T-helper 9 cell (primary cell): ENCODE results near the gene ARHGAP4.

Experiments
- DNase-seq: peaks from one replicate; pipeline ENCODE4 v3.0.0-alpha.2; 2020

ARHGAP4 gene

DNA sequence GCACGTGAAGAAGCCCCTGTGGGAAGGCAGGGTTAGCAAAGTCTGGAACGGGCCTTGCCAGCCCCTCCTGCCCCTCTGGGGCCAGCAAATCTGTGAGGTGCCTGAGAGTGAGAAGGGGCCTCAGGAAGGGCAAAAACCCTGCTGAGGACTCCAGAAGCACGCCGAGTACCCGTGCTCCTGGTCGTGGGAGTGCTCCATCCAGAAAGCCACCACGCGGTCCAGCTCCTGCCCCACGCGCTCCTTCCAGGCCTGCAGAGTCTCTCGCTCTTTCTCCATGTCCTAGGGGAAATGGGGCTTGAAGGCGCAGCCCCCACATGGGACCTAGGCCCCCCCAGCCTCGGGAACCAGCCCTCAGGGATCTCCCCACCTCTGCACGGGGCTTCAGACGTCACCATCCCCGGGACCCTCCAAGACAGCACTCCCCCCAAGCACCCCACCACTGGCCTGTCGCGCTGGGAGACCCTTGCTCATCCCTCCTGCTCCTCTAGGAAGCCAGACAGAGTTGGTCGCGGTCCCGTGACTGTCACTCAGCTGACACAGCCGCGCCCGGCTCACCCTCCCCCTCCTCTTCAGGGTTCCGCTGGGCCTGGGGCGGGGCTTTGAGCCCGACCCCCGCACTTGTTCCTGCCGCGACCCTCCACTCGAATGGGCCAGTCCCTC, 18.2 kb upstream of the ARHGAP4 start, which contains the start of gene RENBP:
RENBP (minus strand) TSS at position 504 of the 660 bp plus-strand sequence; CDS start at position 471, 33 bp downstream.
- DNase-seq: no peak

DNA sequence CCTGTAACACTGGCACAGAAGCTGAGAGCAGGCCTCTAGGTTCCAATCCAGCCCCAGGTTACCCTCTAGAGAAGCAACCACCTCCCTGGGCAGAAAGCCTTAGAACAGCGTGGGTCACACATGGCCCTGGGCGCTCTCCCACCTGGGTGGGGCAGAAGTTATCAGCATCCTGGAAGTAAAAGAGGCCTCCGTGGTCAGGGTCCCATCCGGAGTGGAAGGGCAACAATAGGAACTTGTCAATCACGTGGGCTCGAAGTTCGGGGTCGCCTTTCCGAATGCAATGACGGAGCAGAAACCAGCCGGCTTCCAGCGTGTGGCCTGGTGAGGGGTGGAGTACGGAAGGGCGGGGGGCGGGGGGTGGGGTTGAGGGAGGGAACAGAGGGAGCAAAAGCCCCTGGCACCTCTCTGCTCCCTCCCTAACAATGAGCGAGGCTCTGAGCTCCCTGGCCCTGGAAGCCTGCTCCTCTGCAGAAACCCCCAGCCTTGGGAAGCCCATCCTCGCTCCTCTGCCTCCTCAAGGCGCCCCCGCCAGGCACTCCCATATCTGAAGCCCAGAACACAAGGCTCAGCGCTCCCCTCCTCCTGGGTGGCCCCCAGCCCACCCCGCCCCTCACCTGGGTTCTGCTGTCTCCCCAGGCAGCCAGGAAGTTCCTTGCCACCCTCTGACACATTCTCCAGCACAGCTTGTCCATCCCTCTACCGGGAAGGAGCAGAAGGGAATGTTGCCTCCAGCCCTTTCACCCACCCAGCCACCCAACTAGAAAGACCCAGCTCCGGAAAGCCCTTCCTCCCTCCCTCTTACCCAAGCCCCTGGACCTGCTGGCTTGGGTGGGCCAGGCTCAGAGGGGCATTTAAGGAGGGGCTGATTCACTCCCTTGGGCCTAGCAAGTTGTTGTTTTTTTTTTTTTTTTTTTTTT, 15.5 kb upstream of the ARHGAP4 start:
- DNase-seq: no peak

DNA sequence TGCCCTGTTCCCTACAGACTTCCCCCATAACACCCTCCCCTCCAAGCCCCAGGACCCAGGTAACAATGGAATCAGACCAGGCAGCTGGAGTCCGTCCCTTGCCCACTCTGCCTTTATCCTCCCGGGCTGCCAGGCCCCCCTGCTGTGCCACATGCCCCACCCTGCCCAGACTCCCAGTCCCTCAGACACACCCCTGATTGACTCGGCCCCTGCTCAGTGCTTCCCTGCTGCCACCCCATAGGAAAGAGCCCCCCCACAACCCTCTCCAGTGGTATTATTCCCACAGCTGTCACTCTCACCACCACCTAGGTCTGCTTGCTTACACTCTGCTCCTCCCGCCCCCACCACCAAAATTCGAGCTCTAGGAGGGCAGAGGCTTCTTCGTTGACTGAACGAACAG, 13.5 kb upstream of the ARHGAP4 start:
- no peak for DNase-seq

DNA sequence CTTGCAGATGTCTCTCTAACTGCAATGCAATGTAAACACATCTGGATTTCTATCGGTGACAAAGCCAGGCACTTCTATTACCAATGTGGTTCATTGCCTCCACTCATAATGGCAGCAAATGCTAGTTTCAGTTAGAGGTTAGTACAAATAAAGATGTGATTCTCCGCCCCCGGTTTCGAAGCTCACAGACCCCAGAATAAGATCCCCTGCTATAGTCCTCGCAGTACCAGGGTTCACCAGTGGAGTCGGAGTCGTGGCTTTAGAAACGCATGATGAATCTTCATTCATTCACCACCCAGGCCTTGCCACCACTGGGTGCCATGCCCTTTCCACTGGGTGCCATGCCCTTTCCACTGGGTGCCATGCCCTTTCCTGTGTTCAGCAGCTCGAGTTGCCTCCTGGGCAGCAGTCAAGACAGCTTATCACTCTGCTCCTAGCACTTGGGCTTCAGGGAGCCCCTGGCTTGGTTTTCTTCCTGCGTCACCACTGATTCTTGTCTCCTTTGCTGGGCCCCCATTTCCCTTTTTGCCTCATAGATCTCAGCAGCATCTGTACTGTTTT, 12.2 kb upstream of the ARHGAP4 start:
- DNase-seq: no peak

GRCh38 chrX:153937056-153937455, 11.0 kb upstream of the ARHGAP4 start:
- no peak for DNase-seq

GRCh38 chrX:153935326-153935851, 9.3 kb upstream of the ARHGAP4 start:
- DNase-seq: no peak

DNA sequence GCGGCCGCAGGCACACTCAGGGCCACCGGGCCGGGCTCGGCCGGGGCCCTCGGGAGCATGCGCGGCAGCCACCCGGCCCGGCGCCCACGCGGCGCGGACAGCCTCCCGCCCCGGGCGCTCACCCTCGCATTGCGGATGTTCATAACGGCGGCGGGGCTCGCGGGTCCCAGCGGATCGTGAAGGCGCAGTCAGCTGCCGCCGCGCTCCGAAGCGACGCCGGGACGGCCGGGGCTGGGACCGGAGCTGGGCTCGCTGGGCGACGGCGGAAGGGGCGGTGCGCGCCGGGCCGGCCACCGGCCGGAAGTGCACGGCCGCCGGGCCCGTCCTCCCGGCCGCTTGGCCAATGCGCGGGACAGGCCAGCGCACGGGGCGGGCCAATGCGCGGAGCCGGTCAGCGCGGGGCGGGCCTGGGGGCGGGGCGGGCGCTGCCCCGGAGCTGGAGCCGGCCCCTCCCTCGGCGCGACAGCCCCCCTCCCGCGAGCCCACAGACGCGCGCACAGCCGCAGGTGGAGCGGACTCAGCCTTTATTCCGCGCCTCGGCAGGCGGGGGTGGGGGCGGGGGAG, 8.8 kb upstream of the ARHGAP4 start, which contains the start of gene NAA10:
NAA10 (minus strand) TSS at position 276 of the 564 bp plus-strand sequence; CDS start at position 143, 133 bp downstream.
- peak; percentile 46 for DNase-seq

DNA sequence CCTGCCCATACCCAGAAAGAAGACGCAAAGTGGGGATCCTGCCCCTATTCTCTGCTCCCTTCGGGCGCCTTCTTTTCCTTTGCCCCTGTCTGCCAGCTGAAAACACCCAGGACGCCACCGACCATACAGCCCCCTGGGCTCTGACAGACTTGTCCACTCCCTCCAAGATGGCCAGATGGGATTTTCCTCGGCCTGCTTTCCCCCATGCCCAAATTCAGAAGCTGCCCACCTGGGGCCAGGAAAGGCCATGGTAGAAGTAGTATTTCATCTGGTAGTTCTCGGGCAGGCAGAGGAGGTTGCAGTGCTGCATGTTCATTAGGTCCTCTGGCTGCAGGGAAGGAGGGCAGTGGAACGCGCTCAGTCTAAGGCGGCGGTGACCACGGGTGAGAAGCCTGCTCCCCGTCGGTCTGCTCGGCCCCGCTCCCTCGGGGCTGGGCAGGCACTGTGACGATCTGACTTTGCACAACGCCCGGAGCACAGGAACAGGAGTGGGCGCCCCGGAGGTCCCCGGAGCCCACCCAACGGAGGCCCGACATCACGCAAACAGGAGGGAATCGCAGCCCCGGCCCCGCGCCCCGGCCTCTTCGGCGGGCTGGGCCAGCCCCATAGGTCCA, 8.2 kb upstream of the ARHGAP4 start:
- DNase-seq: no peak

DNA sequence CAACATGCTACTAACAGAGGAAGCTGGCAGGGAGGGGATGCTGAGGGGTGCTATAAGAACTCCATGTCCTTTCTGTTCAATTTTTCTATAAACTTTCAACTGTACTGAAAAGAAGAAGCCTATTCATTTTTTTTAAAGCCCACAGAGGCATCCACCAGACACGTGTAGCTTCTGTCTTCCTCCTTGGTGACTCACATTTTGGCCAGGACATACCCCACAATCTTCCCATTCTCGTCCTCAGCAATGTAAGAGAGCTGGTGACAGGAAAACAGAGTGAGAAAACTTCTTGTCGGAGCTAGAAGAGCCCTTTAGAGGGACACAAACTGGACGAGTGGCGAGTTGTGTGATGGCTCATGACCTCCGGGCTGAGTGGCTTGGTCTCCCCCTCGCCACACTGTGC, 7.7 kb upstream of the ARHGAP4 start:
- no peak for DNase-seq

DNA sequence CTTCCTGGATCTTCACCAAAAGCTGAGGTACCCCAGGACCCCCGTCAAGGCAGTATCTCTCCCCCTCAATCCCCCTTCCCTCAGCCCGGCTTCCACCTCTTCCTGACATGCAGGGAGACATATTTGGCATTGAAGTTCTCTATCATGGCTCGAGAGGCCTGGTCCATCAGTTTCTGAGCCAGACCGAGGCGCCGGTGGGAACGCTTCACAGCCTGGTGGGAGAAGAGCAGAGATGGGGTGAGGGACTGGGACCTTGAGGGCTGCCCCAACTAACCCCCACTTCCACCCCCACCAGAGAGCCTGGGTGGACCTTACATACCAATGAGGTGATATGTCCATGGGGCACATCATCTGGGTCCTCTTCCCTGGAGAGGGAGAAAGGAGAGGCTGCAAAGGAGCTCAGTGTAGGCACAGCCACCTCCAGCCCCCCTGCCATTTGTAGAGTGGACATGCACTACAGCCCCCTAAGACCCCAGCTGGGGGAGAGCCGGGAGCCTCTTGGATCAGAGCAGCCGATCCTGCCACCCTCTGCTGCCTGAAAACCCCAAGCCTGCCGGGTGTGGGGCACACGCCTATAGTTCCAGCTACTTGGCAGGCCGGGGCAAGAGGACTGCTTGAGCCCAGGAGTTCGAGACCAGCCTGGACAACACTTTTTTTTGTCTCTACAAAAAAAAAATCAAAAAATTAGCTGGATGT, 6.3 kb upstream of the ARHGAP4 start:
- DNase-seq: no peak

DNA sequence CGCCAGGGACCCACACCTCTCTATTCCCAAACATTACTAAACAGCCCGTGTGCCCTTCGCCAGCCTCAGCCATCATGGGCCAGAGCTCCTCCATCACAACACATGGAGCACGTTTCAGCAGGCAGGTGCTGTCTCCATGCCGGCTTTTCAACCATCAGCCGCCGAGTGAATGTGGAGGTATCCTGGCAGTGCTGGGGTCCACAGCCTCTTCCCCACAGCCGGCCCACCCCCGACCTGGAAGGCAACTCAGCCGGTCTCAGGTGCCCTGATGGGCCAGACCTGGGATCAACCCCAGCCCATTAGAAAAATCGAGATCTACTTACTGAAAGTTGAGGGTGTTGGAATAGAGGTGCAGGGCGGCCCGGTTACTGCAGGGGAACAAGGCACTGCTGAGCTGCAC, 5.7 kb upstream of the ARHGAP4 start:
- no peak for DNase-seq

GRCh38 chrX:153931151-153931550, 5.1 kb upstream of the ARHGAP4 start:
- DNase-seq: no peak

DNA sequence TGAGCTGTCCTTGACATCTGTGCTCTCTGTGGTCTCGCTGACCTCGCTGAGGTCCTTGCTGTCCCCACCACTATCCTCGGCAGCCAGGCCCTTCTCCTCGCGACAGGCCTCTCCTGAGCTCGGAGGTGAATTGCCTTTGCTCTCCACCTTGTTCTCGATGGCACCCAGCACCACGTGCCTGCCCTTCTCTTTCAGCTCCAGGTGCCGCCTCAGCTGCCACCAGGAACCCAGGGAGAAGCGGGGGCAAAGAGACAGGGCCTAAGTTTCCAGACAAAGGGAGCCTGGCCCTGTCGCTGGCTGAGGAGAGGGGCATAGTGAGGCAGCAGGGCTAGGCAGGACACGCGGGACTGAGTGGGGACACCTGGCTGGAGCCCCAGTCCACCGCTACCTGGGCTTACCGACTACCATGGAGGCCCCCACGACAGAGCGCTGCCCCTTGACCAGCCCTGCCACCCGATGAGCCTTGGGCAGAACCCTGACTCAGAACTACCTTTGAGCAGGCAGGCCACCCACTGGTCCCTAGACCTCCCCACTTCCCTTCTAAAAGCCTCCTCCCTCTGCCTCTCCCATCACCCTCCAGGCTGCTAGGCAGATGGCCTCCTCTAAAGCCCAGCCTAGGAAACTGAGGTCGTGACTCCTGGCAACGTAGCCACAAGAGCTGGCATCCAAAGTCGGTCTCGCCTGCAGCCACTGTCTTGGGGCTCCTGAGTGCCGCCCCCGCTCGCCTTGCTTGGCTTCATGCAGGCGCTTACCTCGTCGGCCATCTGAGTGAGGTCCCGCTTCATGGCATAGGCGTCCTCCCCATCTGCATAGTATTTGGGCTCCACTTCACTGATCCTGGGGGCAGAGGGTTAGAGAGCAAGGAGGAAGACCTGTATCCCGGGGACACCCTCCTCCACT, 4.2 kb upstream of the ARHGAP4 start:
- DNase-seq: no peak

DNA sequence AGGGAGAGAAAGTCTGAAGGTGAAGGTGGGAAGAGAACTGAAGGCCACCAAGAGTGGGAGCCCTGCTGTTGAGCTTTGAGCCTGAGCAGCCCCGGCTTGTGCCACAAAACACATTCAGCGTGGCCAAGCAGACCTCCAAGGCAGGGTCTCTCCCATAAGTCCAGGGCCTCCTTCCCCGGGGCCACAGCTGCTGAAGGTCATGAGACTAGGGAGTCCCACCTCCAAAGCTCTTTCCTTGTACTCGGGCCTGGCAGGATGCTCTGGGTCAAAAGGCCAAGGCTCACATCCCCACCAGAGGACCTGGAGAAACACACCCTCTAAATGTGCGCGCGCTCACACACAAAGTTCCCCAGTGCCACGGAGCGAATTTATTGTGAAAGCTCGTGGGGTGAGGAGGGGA, 3.5 kb upstream of the ARHGAP4 start:
- DNase-seq: no peak

DNA sequence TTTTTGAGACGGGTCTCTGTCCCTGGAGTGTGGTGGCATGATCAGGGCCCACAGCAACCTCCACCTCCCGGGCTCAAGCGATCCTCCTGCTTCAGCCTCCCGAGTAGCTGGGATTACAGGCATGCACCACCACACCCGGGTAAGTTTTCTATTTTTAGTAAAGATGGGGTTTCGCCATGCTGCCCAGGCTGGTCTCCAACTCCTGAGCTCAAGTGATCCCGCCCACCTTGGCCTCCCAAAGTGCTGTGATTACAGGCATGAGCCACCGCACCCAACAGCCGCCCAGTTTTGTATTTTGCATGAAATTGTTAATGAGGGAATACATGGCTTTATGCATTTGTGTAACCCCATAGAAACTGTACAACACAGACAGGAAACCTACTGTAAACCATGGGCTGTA, 2.8 kb upstream of the ARHGAP4 start:
- DNase-seq: no peak

DNA sequence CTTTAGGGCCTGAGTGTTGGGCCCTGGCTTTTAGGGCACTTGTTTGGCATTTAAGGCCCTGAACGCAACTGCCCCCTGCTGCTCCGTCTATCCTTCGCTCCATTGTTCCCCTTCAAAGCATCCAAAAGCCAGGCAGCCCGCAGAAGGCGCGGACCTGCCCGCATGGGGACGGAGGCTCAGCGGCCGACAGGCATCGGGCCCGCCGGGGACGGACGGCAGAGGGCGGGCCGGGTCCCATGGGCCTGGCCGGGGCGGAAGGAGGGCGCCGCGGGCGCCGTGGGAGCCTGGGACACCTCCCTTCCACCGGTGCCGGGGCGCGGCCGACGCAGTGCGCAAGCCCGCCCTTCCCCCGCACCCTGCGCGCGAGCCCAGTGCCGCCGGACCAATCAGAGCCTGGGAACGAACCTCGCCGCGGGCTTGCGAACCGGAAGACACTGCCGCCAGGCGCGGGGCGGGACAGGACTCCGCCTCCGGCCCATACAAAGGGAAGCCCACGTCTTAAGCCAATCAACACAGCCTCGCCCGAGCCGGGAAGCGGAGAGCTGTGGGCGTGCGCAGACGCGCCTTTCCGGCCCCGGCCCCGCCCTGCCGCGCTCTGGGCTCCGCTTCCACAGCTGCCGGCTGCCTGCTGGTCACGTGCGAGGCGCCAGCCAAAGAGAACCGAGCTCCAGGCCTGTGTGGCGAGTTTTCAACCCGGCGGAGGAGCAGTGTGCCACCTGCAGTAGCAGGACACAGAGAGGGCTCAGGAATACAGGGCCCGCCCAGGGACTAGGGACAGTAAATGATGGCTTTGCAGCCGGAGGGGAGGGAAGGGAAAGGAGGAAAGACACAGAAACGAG, 2.1 kb upstream of the ARHGAP4 start:
- peak; percentile 89 for DNase-seq

DNA sequence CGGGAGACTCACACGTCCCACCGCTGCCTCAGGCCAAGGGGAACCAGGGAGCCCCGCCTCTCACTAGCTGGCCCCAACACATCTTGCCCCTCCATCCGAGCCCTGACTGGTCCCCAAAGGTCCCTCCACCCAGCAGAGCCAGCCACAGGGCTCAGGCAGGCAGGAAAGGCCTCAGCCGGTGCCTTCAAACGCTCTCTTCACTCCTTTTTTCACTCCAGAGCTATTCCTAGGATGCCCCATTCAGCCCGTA, 1.5 kb upstream of the ARHGAP4 start:
- DNase-seq: no peak

- peak; percentile 73 for DNase-seq
These were observed 1.0 kb upstream of the ARHGAP4 start for GRCh38 chrX:153926858-153927671.

GRCh38 chrX:153926552-153926857, 441 bp upstream of the ARHGAP4 start:
- DNase-seq: no peak

- no peak for DNase-seq
These were observed 701 bp downstream of the ARHGAP4 start for GRCh38 chrX:153925387-153925738.
